GM12864 (cell line): ENCODE measurements around the gene SLC16A2.
A peak's percentile ranks its signal among the peaks of the same experiment; 100 is the strongest.
"Not testable (repeated sequence)": the region's sequence is repeated elsewhere in the genome, so short reads cannot be mapped to it uniquely, and the experiment has no call there.

Experiments
- DNase-seq: peaks from one replicate; pipeline ENCODE4 v3.0.0-alpha.2; 2011; ENCODE audit warnings: low read depth
- H3K4me3 ChIP-seq: 2 replicates; pipeline ENCODE4 v1.5.1; 2011; ENCODE audit warnings: mild to moderate bottlenecking, low read depth, low read length, control low read depth
- TF ChIP-seq, protein P1 (sequence below): IDR thresholded peaks from 2 replicates; pipeline ENCODE4 v1.5.1; 2011; ENCODE audit warnings: low read depth, mild to moderate bottlenecking, moderate library complexity, low read length, control low read depth, inconsistent platforms; ENCODE audit errors: missing control alignments

SLC16A2 gene

DNA sequence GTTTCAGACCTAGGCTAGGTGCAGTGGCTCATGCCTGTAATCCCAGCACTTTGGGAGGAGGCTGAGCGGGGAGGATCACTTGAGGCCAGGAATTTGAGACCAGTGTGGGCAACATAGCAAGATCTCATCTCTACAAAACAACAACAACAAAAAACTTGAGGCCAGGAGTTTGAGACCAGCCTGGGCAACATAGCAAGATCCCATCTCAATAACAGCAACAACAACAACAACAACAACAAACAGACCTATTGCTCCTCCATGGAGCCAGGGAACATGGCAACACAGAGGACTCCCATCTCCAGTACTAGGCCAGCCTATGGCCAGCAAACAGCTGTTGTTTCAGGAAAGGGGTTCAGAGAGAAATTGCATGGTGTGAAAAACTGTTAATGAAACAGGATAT is 43.4 kb downstream of the SLC16A2 start:
- H3K4me3 ChIP-seq = no peak overlapping the region
- no peak for DNase-seq
- TF ChIP-seq, protein P1, sequence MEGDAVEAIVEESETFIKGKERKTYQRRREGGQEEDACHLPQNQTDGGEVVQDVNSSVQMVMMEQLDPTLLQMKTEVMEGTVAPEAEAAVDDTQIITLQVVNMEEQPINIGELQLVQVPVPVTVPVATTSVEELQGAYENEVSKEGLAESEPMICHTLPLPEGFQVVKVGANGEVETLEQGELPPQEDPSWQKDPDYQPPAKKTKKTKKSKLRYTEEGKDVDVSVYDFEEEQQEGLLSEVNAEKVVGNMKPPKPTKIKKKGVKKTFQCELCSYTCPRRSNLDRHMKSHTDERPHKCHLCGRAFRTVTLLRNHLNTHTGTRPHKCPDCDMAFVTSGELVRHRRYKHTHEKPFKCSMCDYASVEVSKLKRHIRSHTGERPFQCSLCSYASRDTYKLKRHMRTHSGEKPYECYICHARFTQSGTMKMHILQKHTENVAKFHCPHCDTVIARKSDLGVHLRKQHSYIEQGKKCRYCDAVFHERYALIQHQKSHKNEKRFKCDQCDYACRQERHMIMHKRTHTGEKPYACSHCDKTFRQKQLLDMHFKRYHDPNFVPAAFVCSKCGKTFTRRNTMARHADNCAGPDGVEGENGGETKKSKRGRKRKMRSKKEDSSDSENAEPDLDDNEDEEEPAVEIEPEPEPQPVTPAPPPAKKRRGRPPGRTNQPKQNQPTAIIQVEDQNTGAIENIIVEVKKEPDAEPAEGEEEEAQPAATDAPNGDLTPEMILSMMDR = no peak

- no peak for DNase-seq
- no peak overlapping the region for H3K4me3 ChIP-seq
- TF ChIP-seq, protein P1 = no peak
Measured at GRCh38 chrX:74465424-74465823, 44.1 kb downstream of the SLC16A2 start.

- DNase-seq = no peak
- H3K4me3 ChIP-seq = no peak overlapping the region
- TF ChIP-seq, protein P1 = no peak
Measured at GRCh38 chrX:74467656-74468055, 46.4 kb downstream of the SLC16A2 start.

- not testable (repeated sequence) for DNase-seq, H3K4me3 ChIP-seq
Measured at GRCh38 chrX:74473116-74473515, 51.8 kb downstream of the SLC16A2 start.

DNA sequence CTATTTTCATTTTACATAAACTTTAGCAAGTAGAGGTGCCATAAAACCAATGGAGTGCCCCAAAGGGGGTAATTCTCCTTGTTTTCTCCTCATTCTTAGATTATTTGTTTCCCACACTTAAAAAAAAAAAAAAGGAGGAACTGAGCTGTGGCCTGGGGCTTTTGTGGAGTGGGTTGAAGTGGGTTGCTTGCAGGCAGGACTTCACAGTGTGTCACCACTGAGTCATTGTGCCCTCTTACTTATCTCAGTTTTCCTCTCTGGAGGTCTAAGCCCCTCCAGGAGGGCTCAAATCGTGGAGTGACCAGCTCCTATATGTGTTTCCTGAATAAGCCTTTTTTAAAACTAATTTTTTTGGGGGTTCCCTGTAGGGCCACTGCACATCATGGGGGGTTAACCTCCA is 69.0 kb downstream of the SLC16A2 start:
- no peak for DNase-seq

GRCh38 chrX:74492720-74493201 is 71.5 kb downstream of the SLC16A2 start:
- H3K4me3 ChIP-seq = no peak overlapping the region
- TF ChIP-seq, protein P1 = peak; percentile 46
- DNase-seq = no peak

More for the DNA sequence above, 69.0 kb downstream of the SLC16A2 start:
- TF ChIP-seq, protein P1 = no peak
- H3K4me3 ChIP-seq = no peak overlapping the region

GRCh38 chrX:74493806-74494205 is 72.5 kb downstream of the SLC16A2 start:
- no peak for DNase-seq
- TF ChIP-seq, protein P1 = no peak
- no peak overlapping the region for H3K4me3 ChIP-seq

- TF ChIP-seq, protein P1 = no peak
- no peak overlapping the region for H3K4me3 ChIP-seq
- no peak for DNase-seq
Measured at GRCh38 chrX:74498924-74499323, 77.6 kb downstream of the SLC16A2 start.
